HEK293 (cell line): ENCODE results near the gene EXOSC7.

Source experiments
- PRDM6 ChIP-seq: fragments of 450-650 bp; formaldehyde crosslinking; IDR thresholded peaks from 2 replicates; pipeline ENCODE4 v1.5.1; 2017; ENCODE audit warnings: missing biosample characterization, missing genetic modification characterization
- ZNF473 ChIP-seq: fragments of 450-650 bp; formaldehyde crosslinking; IDR thresholded peaks from 2 replicates; pipeline ENCODE4 v1.5.1; 2017; ENCODE audit warnings: missing biosample characterization, missing genetic modification characterization
- ZNF626 ChIP-seq: fragments of 450-650 bp; sonication (Bioruptor Pico); formaldehyde crosslinking; IDR thresholded peaks from 2 replicates; pipeline ENCODE4 v1.5.1; 2018; ENCODE audit warnings: missing biosample characterization, missing genetic modification characterization, inconsistent platforms
- TF ChIP-seq, protein P1 (sequence below): fragments of 450-650 bp; formaldehyde crosslinking; IDR thresholded peaks from 2 replicates; pipeline ENCODE4 v1.5.1; 2016; ENCODE audit warnings: missing biosample characterization, missing genetic modification characterization

- TF ChIP-seq, protein P1, sequence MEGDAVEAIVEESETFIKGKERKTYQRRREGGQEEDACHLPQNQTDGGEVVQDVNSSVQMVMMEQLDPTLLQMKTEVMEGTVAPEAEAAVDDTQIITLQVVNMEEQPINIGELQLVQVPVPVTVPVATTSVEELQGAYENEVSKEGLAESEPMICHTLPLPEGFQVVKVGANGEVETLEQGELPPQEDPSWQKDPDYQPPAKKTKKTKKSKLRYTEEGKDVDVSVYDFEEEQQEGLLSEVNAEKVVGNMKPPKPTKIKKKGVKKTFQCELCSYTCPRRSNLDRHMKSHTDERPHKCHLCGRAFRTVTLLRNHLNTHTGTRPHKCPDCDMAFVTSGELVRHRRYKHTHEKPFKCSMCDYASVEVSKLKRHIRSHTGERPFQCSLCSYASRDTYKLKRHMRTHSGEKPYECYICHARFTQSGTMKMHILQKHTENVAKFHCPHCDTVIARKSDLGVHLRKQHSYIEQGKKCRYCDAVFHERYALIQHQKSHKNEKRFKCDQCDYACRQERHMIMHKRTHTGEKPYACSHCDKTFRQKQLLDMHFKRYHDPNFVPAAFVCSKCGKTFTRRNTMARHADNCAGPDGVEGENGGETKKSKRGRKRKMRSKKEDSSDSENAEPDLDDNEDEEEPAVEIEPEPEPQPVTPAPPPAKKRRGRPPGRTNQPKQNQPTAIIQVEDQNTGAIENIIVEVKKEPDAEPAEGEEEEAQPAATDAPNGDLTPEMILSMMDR (tag by site-specific recombination) = no peak
- TF ChIP-seq ZNF626 (tag by site-specific recombination) = no peak
- no peak for TF ChIP-seq ZNF473 (tag by site-specific recombination)
- TF ChIP-seq PRDM6 (tag by site-specific recombination) = no peak
Observed at GRCh38 chr3:44955917-44956316, 20.1 kb upstream of the EXOSC7 start.
